NCI-H748 treated with DMSO at 0.1 percent for 48 hours (cell line): Measurements from ENCODE around the gene TMEM131L.
"Not testable (repeated sequence)": the region's sequence is repeated elsewhere in the genome, so short reads cannot be mapped to it uniquely, and the experiment has no call there.

Experiments
- DNase-seq: peaks from one replicate; lab custom pipeline; 2025; lab: John Stamatoyannopoulos, UW

The TMEM131L gene

GRCh38 chr4:153579410-153579809, 113.2 kb downstream of the TMEM131L start:
- DNase-seq, result no peak

GRCh38 chr4:153579872-153580271, 113.7 kb downstream of the TMEM131L start:
- no peak for DNase-seq

- DNase-seq, result no peak
Measured at GRCh38 chr4:153582954-153583702, 117.0 kb downstream of the TMEM131L start.

DNA sequence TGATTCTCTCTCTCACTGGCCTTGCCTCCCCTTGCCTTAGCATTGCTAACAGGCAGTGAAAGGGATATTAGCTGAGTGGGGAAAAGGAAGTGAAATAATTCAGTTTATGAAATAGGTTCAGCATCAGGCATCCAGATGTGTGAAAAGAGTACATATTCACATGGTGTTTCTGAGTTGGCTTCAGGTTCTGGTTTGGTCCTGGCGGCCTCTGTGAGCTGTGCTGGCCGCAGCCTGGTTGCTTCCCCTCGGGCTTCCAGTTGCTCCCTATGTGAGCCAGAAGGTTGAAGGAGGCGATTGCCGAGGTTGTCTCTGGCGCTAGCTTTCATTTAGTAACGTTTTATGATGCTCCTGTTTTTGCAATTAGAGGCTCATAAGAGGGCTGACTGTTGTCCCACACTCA, 118.9 kb downstream of the TMEM131L start:
- no peak for DNase-seq

GRCh38 chr4:153589703-153590595, 123.8 kb downstream of the TMEM131L start:
- DNase-seq, result no peak

- DNase-seq, result no peak
Measured at GRCh38 chr4:153591441-153591840, 125.3 kb downstream of the TMEM131L start.

- no peak for DNase-seq
Measured at GRCh38 chr4:153592064-153592463, 125.9 kb downstream of the TMEM131L start.

DNA sequence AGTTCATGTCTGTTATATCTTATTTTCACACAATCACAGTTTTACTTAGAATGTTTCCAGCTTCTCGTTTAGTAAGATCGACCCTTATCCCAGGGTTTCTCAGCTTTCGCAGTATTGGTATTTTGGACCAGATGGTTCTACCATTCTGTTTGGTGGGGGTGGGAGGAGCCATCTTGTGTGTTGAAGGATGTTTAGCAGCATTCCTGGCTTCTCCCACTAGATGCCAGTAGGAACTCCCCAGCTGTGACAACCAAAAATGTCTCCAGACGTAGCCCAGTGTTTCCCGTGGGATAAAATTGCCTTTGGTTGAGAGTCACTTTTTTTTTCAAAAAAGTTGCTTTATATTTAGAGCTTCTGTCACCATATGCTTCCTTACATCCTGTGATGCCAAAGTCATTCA, 127.0 kb downstream of the TMEM131L start:
- DNase-seq, result no peak

DNA sequence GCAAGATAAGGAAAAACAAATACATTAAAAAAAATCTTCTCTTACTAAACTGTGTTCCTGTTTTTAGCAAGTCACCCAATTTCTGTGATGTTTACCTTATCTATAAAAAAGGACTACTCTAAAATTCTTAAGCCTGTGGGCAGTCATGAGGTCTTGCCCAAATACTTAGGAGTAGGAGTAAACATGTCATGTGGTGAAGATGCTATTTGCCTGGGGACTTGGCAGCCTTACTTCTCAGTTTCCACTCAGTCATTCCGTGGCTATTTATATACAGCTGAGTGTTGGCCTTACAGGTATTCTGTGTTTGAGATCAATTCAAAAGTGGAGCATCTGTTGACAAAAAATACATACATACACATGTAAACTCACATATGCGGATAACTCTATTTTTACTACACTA, 128.1 kb downstream of the TMEM131L start:
- no peak for DNase-seq

DNA sequence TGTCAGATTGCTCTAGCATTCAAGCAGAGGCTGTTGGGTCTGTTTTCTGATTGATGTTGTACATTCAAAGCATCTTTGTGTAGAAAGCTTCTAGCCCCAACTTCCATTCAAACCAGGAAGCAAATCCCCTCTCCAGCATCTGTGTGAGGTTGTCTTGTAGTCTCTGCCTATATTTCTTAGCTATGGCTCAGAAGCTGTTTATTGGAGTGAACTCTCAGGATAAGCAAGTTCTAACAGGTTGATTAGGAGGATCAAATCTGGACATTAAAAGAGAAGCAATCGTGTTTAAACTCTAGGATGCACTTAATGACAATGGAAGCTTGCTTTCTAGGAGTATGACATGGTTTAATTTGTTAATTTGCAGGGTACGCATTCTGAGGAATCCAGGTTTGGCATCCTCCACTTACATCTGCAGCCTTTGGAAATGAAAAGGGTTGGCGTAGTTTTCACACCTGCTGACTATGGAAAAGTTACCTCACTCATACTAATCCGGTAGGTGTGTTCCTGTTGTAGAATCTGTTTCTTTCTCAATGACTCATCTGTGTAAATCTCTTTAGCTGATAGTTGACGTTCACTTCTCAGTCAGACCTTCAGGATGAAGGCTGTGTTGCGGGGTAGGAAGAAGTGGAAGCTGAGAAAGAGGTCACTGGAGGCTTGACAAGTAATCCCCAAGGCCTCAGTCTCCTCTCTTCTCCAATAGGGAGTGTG, 129.9 kb downstream of the TMEM131L start:
- DNase-seq, result no peak

- DNase-seq, result no peak
Measured at GRCh38 chr4:153602758-153603157, 136.6 kb downstream of the TMEM131L start.

DNA sequence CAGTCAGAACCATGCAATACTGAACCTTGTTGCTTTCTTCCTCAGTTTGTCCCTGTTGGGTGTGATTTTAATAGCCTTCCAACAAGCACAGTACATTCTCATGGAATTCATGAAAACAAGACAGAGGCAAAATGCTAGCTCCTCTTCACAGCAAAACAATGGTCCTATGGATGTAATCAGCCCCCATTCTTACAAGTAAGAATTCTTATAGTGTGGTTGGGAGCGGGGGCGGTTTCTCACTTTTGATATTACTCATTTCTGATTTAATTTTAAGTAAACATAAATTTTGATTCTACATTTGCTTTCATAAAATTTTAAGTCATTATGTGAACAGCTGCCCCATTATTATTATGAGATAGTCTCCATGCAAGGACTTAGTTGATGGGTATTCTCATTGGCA, 137.1 kb downstream of the TMEM131L start:
- no peak for DNase-seq

- DNase-seq, result no peak
Measured at GRCh38 chr4:153603835-153604234, 137.7 kb downstream of the TMEM131L start.

GRCh38 chr4:153609070-153609469, 142.9 kb downstream of the TMEM131L start:
- not testable (repeated sequence) for DNase-seq

DNA sequence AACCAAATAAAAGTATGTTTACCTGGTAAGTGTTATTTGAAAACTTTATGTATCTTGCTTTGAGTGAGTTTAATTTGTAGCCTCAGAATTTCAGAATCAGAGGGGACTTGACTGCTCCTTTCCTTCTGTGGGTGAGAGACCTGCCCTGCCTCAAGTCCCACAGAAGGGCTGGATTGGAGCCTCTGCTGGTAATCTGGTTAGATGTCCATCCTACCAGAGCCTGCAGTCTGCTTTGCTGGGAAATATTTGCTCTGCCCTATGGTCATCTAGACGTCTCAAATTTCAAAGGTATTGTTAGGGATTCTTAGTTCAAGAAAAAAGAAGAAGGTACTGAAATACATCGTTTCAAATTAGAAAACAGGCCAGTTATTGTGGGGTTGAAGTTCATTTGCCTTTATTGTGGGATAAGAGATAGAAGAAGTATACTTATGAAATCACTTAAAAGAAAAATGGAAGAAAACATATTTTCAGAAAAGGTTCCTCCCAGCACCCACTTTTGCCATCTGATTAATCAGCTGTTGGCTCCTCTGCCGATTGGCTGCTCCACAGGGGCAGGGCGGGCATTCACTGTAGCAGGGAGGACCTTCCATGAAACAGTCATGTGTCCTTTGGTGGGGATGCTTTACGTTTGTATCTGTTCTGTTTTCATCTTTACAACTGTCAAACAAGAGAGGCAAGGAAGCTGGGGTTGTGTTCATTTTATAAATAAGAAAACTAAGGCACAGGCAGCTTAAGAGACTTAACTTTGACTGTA, 144.6 kb downstream of the TMEM131L start:
- DNase-seq, result no peak

DNA sequence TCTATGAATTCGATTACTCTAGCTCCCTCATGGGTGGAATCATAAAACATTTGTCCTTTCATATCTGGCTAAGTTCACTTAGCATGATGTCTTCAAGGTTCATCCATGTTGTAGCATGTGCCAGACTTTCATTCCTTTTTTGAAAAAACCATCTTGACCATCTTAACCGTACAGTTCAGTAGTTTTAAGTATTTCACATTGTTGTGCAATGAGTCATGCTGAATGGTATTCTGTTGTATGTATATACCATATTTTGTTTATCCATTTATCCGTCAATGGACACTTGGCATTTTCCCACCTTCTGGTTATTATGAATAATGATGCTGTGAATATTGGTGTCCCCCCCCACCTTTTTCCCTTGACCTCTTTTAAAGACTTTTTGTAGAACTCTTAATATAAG, 145.5 kb downstream of the TMEM131L start:
- DNase-seq, result no peak

- DNase-seq, result no peak
Measured at GRCh38 chr4:153612878-153613277, 146.7 kb downstream of the TMEM131L start.

- no peak for DNase-seq
Measured at GRCh38 chr4:153616006-153616555, 149.9 kb downstream of the TMEM131L start.

DNA sequence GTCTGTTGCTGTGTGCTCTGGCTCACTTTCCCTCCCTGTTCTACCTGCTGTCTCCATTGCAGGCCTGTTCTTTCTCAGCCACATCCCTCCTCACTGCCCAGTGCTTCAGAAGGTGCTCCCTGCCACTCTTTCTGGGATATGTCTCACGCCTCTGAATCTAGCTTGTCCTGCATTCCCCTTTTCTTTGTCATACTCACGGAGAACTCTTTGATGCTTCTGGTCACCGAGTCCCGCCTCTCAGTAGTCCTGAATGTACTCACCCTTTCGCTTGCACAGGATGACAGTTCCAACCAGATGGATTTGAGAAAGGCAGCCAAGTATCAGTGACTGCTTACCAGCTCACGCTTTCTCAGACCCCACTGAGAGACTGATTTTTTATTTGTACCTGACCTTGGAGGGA, 152.7 kb downstream of the TMEM131L start:
- DNase-seq, result no peak

DNA sequence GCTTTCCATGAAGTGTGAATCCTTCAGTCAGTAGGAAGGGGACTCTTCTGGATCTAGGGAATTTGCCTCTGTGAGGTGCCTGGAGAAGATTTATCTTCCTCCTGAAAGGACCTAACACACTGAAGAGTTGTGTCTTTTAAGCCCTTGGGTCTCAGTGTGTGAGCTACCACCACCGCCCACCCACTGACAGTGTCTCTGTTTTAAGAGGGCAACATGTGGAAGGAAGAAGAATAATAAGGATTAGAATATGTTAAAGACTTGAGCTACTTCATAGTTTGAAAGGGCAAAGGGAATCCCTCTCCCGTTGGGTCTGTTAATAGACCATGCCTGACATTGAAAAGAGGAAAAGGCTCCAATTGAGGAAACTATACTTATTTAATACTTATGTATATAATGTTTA, 153.7 kb downstream of the TMEM131L start:
- no peak for DNase-seq

DNA sequence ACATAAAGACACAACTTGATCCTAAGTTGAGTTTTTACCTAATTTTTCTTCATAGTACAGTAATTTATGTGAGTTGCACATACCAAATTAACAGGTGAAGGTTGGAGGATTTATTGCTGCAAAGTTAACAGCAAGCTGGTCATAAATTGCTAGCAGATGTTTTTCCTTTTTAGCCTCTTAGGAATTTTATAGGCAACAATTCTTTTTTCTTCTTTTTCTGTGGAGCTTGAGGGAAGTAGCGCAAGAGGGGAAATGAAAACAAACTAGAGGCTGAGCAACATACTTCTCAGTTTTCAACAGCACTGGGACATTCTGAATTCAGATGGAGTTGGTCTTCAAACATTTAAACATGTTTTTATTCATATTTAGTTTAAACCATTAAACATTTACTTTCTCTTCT, 154.2 kb downstream of the TMEM131L start:
- no peak for DNase-seq

DNA sequence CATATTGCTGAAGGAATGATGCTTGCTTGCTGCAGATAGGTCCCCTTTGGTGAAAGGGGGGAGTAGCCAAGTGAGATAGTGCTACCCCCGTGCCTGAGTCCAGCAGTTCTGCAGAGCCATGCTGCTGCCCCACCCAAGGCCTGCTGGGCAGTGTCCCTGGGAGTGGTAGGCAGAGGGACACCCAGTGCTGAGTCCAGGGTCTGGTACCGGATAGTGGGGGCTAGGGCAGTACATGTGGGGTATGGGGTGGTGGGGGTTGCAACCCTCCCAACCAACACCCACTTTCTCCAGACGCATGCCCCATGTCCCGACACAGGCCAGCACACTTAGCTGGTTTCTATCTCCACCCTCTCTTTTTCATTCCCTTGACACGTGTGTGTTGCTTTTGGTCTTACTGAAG, 155.9 kb downstream of the TMEM131L start:
- no peak for DNase-seq
